ENCODE data around the gene CACNG4. TPM values are rescaled to one million over a fixed set of nuclear protein-coding genes. Genes with fewer than 3 reads are reported as not detected.

The CACNG4 gene
- total and polyA plus RNA-seq, 2 experiments from 2014 or later = 1.6 to 4.1 TPM

- Mint-ChIP-seq H3K4me1 (peaks cover 9% of the 10 kb centered on the region), H3K4me3 (no peak overlapping the region), H3K36me3 (ENCODE audit: low read depth) (no peaks in the 10 kb centered on the region), H3K9me3 (no peaks in the 10 kb centered on the region; the same call in 2 of the 3 replicates), H3K27me3 (ENCODE audit: insufficient read depth, low read depth, poor library complexity) (peaks cover 12% of the 10 kb centered on the region), H3K27ac (no peak overlapping the region)
- H3K36me3 ChIP-seq (ENCODE audit: insufficient read depth) = no peaks in the 10 kb centered on the region
- H4K20me1 ChIP-seq (replicated peaks; ENCODE audit: insufficient read depth) = no peaks in the 10 kb centered on the region
- H3F3A ChIP-seq (replicated peaks; ENCODE audit: low read depth) = no peaks in the 10 kb centered on the region
- H3K27me3 ChIP-seq (ENCODE audit: insufficient read depth) = no peaks in the 10 kb centered on the region
- no peak overlapping the region for H3K4me3 ChIP-seq
- TF ChIP-seq CREB1 (CRISPR knock-in tag; IDR thresholded peaks at IDR 0.05; ENCODE audit: low read depth) = no peak
- TF ChIP-seq REST (IDR thresholded peaks at IDR 0.05; ENCODE audit: unreplicated experiment) = no peak
- no peak for TF ChIP-seq EZH2 (IDR thresholded peaks at IDR 0.05; ENCODE audit: low read depth, unreplicated experiment)
- no peak for TF ChIP-seq JUNB (IDR thresholded peaks at IDR 0.05; ENCODE audit: unreplicated experiment)
- TF ChIP-seq POLR2AphosphoS5 (IDR thresholded peaks at IDR 0.05; ENCODE audit: low read depth) = no peak
- no peak for TF ChIP-seq EZH2phosphoT487 (IDR thresholded peaks at IDR 0.05; ENCODE audit: unreplicated experiment)
- no peaks in the 10 kb centered on the region for H3K79me2 ChIP-seq (replicated peaks; ENCODE audit: insufficient read depth)
- H3K27ac ChIP-seq (ENCODE audit: low read depth) = no peak overlapping the region
- no peak for ATAC-seq
- DNase-seq (ENCODE audit: low spot score) = no peak
- no peak overlapping the region for H2AFZ ChIP-seq
- H3K9me2 ChIP-seq (ENCODE audit: insufficient read depth) = no peaks in the 10 kb centered on the region
- no peaks in the 10 kb centered on the region for H3K4me1 ChIP-seq (ENCODE audit: insufficient read depth)
- no peak overlapping the region for H3K4me2 ChIP-seq
Measured at GRCh38 chr17:67015001-67015400, 50.5 kb downstream of the CACNG4 start.

- H3K27ac Mint-ChIP-seq = no peak overlapping the region
Measured at GRCh38 chr17:67016039-67016762, 51.7 kb downstream of the CACNG4 start.

More at GRCh38 chr17:67016039-67016762, 51.7 kb downstream of the CACNG4 start:
- no peak overlapping the region for H2AFZ ChIP-seq
- H3K79me2 ChIP-seq (replicated peaks; ENCODE audit: insufficient read depth) = no peaks in the 10 kb centered on the region
- Mint-ChIP-seq H3K9me3 (no peaks in the 10 kb centered on the region), H3K4me3 (no peak overlapping the region), H3K36me3 (ENCODE audit: low read depth) (no peaks in the 10 kb centered on the region), H3K4me1 (peaks cover 9% of the 10 kb centered on the region), H3K27me3 (ENCODE audit: insufficient read depth, low read depth, poor library complexity) (peaks cover 12% of the 10 kb centered on the region)
- H3K27ac ChIP-seq (ENCODE audit: low read depth) = no peak overlapping the region
- H3K4me2 ChIP-seq = no peak overlapping the region
- no peaks in the 10 kb centered on the region for H3K9me2 ChIP-seq (ENCODE audit: insufficient read depth)
- peak; percentile 85 for ATAC-seq
- DNase-seq (ENCODE audit: low spot score) = peak; percentile 73
- no peaks in the 10 kb centered on the region for H3K4me1 ChIP-seq (ENCODE audit: insufficient read depth)
- no peaks in the 10 kb centered on the region for H4K20me1 ChIP-seq (replicated peaks; ENCODE audit: insufficient read depth)
- no peaks in the 10 kb centered on the region for H3K27me3 ChIP-seq (ENCODE audit: insufficient read depth)
- H3K36me3 ChIP-seq (ENCODE audit: insufficient read depth) = no peaks in the 10 kb centered on the region
- H3K4me3 ChIP-seq = no peak overlapping the region
- H3F3A ChIP-seq (replicated peaks; ENCODE audit: low read depth) = no peaks in the 10 kb centered on the region
- TF ChIP-seq ZNF331 (CRISPR knock-in tag; IDR thresholded peaks at IDR 0.05; ENCODE audit: low read depth) (no peak), CTCF (conservative IDR thresholded peaks at IDR 0.05; ENCODE audit: low read depth in 2 of 2) (peak; percentile 59 to 86)

All from GM23338 (cell line).